ENCODE data around the gene PAOX. TPM values are rescaled to one million over a fixed set of nuclear protein-coding genes. Genes with fewer than 3 reads are reported as not detected.

PAOX gene
- total RNA-seq, result 23.5 and 24.9 TPM in 2 replicates
- 26.1 TPM for total RNA-seq (2013)
- 21.1 and 24.3 TPM in 2 replicates for polyA plus RNA-seq
- polyA minus RNA-seq, result 37.1 and 38.2 TPM in 2 replicates

GRCh38 chr10:133379152-133379800, at the start of gene PAOX:
TSS of gene PAOX (plus strand) at chr10:133379262. CDS start at chr10:133379317, 55 bp downstream.
- TF ChIP-seq EZH2 (IDR thresholded peaks at IDR 0.05; ENCODE audit: borderline replicate concordance, insufficient read depth, low read depth, low read length, poor library complexity, severe bottlenecking) (no peak), CTCF (IDR thresholded peaks at IDR 0.05) (no peak)
- H3K4me2 ChIP-seq (replicated peaks; ENCODE audit: low read depth, low read length, poor library complexity, severe bottlenecking), result peak within 1 kb of the TSS; percentile 95
- H3K4me3 ChIP-seq (ENCODE audit: control extremely low read depth in 1 of 5, extremely low read depth in 1 of 5, insufficient read depth in 1 of 5, low read depth in 2 of 5, low read length in 4 of 5), result peak within 1 kb of the TSS; percentile 63 to 88 (median 78)
- H4K20me1 ChIP-seq (ENCODE audit: control insufficient read depth, insufficient read depth, low read length, poor library complexity, severe bottlenecking), result peaks cover 29% of the 10 kb centered on the region
- intact Hi-C loops (cut with micrococcal nuclease), result loop anchor here (1.0 kb wide), 2 partner anchors 10 to 15 kb away; partner anchors contain the start of gene MTG1
- H3K36me3 ChIP-seq (replicated peaks in 1 of 2; ENCODE audit: control extremely low read depth in 1 of 2, control insufficient read depth in 1 of 2, extremely low read depth in 1 of 2, insufficient read depth in 2 of 2, low read length in 1 of 2), result peaks cover 0 to 25% of the 10 kb centered on the region in 2 experiments
- Mint-ChIP-seq H3K4me3 (peak within 1 kb of the TSS; percentile 91), H3K27ac (peak within 1 kb of the TSS; percentile 91), H3K27me3 (no peaks in the 10 kb centered on the region), H3K4me1 (peaks cover 40% of the 10 kb centered on the region), H3K9me3 (ENCODE audit: insufficient read depth) (no peaks in the 10 kb centered on the region)
- DNase-seq (peak; percentile 87), ATAC-seq (ENCODE audit: low read depth) (peak; percentile 57)
- peaks cover 0 to 3% (median 0%) of the 10 kb centered on the region in 3 donors for H3K9me3 ChIP-seq (ENCODE audit: control extremely low read depth in 1 of 3, control insufficient read depth in 2 of 3, insufficient read depth in 1 of 3, low read length in 2 of 3)
- 2% methylated on average over 67 of the region's 78 CpGs for WGBS (ENCODE audit: insufficient coverage)
- H3K27me3 ChIP-seq (replicated peaks in 1 of 4; ENCODE audit: control extremely low read depth in 1 of 4, control insufficient read depth in 3 of 4, insufficient read depth in 4 of 4, low read length in 3 of 4), result no peaks in the 10 kb centered on the region
- H3K79me2 ChIP-seq (ENCODE audit: control insufficient read depth, insufficient read depth, low read length), result peaks cover 41% of the 10 kb centered on the region
- POLR2A ChIA-PET, result interaction anchor here (0.8 kb wide), 1 partner anchor 10 kb away, joined by 4 read pairs; no protein-coding TSS in a partner anchor
- CTCF ChIA-PET, result interaction anchor here (1.3 kb wide), 1 partner anchor 23 kb away, joined by 4 read pairs; no protein-coding TSS in a partner anchor
- peak within 1 kb of the TSS in 1 of 2 donors; percentile 71 for H3K27ac ChIP-seq (ENCODE audit: low read length in 2 of 2)
- peak within 1 kb of the TSS; percentile 93 for H2AFZ ChIP-seq (ENCODE audit: insufficient read depth, low read depth, low read length, poor library complexity, severe bottlenecking)
- H3K4me1 ChIP-seq (ENCODE audit: control insufficient read depth in 2 of 2, insufficient read depth in 2 of 2, low read length in 2 of 2), result peaks cover 30 to 38% of the 10 kb centered on the region in 2 donors
- H3K9ac ChIP-seq (ENCODE audit: low read length), result peak within 1 kb of the TSS; percentile 82
